BJ (cell line): Measurements from ENCODE around the gene ZNF521. TPM values are rescaled to one million over a fixed set of nuclear protein-coding genes. Genes with fewer than 3 reads are reported as not detected.

Experiments
- CTCF ChIA-PET: fragments of 350-600 bp; formaldehyde crosslinking; extraction: SDS; loops from one replicate; lab custom pipeline; 2021; ENCODE audit warnings: antibody characterized with exemption, inconsistent platforms; lab: Yijun Ruan, JAX
- POLR2A ChIA-PET: fragments of 300-600 bp; sonication (Branson Sonifier 250); formaldehyde crosslinking; extraction: SDS; loops from one replicate; lab custom pipeline; 2021; ENCODE audit warnings: antibody characterized with exemption; lab: Charles Lee
- DNase-seq: peaks from one replicate; pipeline ENCODE4 v3.0.0-alpha.2; 2011; ENCODE audit warnings: low read depth
- H3K27me3 ChIP-seq: 2 replicates; pipeline ENCODE4 v1.6.0; 2011; ENCODE audit warnings: low read length; ENCODE audit not compliant: control insufficient read depth, insufficient read depth
- H3K36me3 ChIP-seq: 2 replicates; pipeline ENCODE4 v1.5.1; 2011; ENCODE audit warnings: low read length; ENCODE audit not compliant: control insufficient read depth, insufficient read depth
- H3K4me3 ChIP-seq: 2 replicates; pipeline ENCODE4 v1.5.1; 2011; ENCODE audit warnings: low read depth, mild to moderate bottlenecking, control low read depth, low read length
- polyA plus RNA-seq: library from polyadenylated mRNA; depleted of rRNA; stranded (reverse); fragments of >200 nt; gene quantifications from 2 replicates; pipeline ENCODE4 v1.2.3, GENCODE V29; 2011
- TF ChIP-seq, protein P1 (sequence below): IDR thresholded peaks from 2 replicates; pipeline ENCODE4 v1.5.1; 2011; ENCODE audit warnings: low read depth, mild to moderate bottlenecking, control low read depth, inconsistent platforms, low read length, moderate library complexity; ENCODE audit not compliant: insufficient read depth

Gene ZNF521
- polyA plus RNA-seq, 1 experiment, result 29.3 TPM

DNA sequence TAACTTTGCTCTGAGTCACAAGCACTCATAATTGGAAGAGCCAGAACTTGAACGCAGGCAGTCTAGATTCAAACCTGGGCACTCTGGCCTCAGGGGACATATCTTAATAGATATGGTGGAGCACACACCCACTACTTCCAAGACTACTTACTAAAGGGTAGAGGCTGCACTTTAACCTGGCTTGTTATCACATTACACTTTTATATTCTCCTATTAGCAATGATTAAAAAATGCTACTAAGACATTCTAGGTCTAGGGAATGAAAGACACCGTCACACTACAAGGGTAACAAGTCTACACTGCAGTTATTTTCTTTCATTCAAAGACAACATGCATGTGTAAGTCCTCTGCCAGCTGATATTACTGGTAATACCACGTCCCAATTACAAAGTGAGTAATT lies 258.8 kb downstream of the ZNF521 start:
- H3K4me3 ChIP-seq, result no peak overlapping the region
- POLR2A ChIA-PET, result no interaction called here
- H3K36me3 ChIP-seq, result peaks cover 2% of the 10 kb centered on the region; the same call in 1 of the 2 replicates
- CTCF ChIA-PET, result no interaction called here
- TF ChIP-seq, protein P1, sequence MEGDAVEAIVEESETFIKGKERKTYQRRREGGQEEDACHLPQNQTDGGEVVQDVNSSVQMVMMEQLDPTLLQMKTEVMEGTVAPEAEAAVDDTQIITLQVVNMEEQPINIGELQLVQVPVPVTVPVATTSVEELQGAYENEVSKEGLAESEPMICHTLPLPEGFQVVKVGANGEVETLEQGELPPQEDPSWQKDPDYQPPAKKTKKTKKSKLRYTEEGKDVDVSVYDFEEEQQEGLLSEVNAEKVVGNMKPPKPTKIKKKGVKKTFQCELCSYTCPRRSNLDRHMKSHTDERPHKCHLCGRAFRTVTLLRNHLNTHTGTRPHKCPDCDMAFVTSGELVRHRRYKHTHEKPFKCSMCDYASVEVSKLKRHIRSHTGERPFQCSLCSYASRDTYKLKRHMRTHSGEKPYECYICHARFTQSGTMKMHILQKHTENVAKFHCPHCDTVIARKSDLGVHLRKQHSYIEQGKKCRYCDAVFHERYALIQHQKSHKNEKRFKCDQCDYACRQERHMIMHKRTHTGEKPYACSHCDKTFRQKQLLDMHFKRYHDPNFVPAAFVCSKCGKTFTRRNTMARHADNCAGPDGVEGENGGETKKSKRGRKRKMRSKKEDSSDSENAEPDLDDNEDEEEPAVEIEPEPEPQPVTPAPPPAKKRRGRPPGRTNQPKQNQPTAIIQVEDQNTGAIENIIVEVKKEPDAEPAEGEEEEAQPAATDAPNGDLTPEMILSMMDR, result no peak
- no peaks in the 10 kb centered on the region for H3K27me3 ChIP-seq
- DNase-seq, result no peak

DNA sequence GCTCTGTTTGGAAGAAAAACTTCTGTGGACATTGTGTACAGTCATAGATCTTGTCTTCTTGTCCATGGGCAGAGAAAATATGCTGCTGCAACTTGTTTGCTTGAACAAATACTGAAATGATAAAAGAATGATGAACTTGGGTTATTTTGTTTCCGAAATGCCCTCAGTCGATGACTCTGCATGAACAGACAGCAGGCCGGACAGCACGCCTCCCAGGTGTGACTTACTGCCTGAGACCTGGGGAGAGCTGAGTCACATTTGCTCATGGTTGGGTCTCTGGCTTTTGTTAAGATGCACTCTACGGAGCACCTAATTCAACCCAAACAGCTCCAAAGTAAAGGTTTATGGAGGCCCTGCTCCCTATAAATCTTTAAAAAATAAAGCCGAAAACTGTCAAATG lies 262.5 kb downstream of the ZNF521 start:
- TF ChIP-seq, protein P1, result no peak
- CTCF ChIA-PET, result no interaction called here
- POLR2A ChIA-PET, result no interaction called here

DNA sequence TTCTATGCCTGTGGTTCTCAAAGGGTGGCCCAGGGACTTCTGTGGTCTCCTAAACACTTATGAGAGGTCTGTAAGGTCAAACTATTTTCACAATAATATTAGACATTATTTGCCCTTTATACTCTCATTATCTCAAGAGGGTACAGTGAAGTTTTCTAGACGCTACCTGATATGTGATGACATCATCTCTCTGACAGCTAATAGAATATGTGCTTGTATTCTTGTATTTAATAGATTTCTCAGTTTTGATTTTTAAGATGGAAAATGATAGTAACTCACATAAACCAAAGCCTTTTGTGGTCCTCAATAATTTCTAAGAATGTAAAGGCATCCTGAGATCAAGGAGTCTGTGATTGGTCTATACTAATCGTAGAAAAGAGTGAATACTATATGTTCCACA lies 265.1 kb downstream of the ZNF521 start:
- CTCF ChIA-PET, result no interaction called here
- Histone ChIP-seq H3K36me3 (peaks cover 2% of the 10 kb centered on the region; the same call in 1 of the 2 replicates), H3K27me3 (no peaks in the 10 kb centered on the region), H3K4me3 (no peak overlapping the region)
- no peak for DNase-seq
- TF ChIP-seq, protein P1, result no peak
- POLR2A ChIA-PET, result no interaction called here

More for the DNA sequence above, 262.5 kb downstream of the ZNF521 start:
- Histone ChIP-seq H3K36me3 (peaks cover 2% of the 10 kb centered on the region; the same call in 1 of the 2 replicates), H3K4me3 (no peak overlapping the region), H3K27me3 (no peaks in the 10 kb centered on the region)
- DNase-seq, result no peak

- Histone ChIP-seq H3K4me3 (no peak overlapping the region), H3K36me3 (no peaks in the 10 kb centered on the region), H3K27me3 (no peaks in the 10 kb centered on the region)
- TF ChIP-seq, protein P1, result no peak
- ChIA-PET CTCF (interaction anchor here (1.0 kb wide), 1 partner anchor 16 kb away, joined by 3 read pairs; no protein-coding TSS in a partner anchor), POLR2A (no interaction called here)
- DNase-seq, result no peak
Measured at GRCh38 chr18:25081001-25081400, 271.0 kb downstream of the ZNF521 start.

- POLR2A ChIA-PET, result no interaction called here
- TF ChIP-seq, protein P1, result no peak
Measured at GRCh38 chr18:25080211-25080610, 271.8 kb downstream of the ZNF521 start.

More at GRCh38 chr18:25080211-25080610, 271.8 kb downstream of the ZNF521 start:
- no peak overlapping the region for H3K4me3 ChIP-seq
- CTCF ChIA-PET, result no interaction called here
- H3K36me3 ChIP-seq, result no peaks in the 10 kb centered on the region
- DNase-seq, result no peak
- no peaks in the 10 kb centered on the region for H3K27me3 ChIP-seq
